Neural progenitor cell (in vitro differentiated cells): Measurements from ENCODE around the gene ZNF497. TPM values are rescaled to one million over a fixed set of nuclear protein-coding genes. Genes with fewer than 3 reads are reported as not detected.

ENCODE experiments used
- DNase-seq: peaks from one replicate; pipeline ENCODE4 v3.0.0-alpha.2; 2016; ENCODE audit warnings: low spot score
- H2AFZ ChIP-seq: fragments of 200-600 bp; sonication (generic); replicated peaks from 2 replicates; pipeline ENCODE4 v1.6.1; 2016; ENCODE audit warnings: antibody characterized with exemption
- H3F3A ChIP-seq: fragments of 200-600 bp; sonication (generic); 2 replicates; pipeline ENCODE4 v1.6.1; 2016; ENCODE audit warnings: antibody characterized with exemption, low read depth
- H3K27ac ChIP-seq: fragments of 200-600 bp; sonication (generic); 2 replicates; pipeline ENCODE4 v1.5.1; 2016; ENCODE audit warnings: mild to moderate bottlenecking
- H3K27me3 ChIP-seq: fragments of 200-600 bp; sonication (generic); 2 replicates; pipeline ENCODE4 v1.6.1; 2016; ENCODE audit warnings: mild to moderate bottlenecking, moderate library complexity
- H3K36me3 ChIP-seq: fragments of 200-600 bp; sonication (generic); 2 replicates; pipeline ENCODE4 v1.5.1; 2016
- H3K4me1 ChIP-seq: fragments of 200-600 bp; sonication (generic); 2 replicates; pipeline ENCODE4 v1.6.1; 2016; ENCODE audit warnings: mixed run types
- H3K4me2 ChIP-seq: fragments of 200-600 bp; sonication (generic); 2 replicates; pipeline ENCODE4 v1.6.1; 2016
- H3K4me3 ChIP-seq: fragments of 200-600 bp; sonication (generic); 2 replicates; pipeline ENCODE4 v1.5.1; 2016
- H3K79me2 ChIP-seq: fragments of 200-600 bp; sonication (generic); 2 replicates; pipeline ENCODE4 v1.6.1; 2016; ENCODE audit warnings: low read depth
- H3K9ac ChIP-seq: fragments of 200-600 bp; sonication (generic); 2 replicates; pipeline ENCODE4 v1.6.1; 2016
- H3K9me3 ChIP-seq: fragments of 200-600 bp; sonication (generic); 2 replicates; pipeline ENCODE4 v1.5.1; 2016; ENCODE audit warnings: low read depth
- H4K20me1 ChIP-seq: fragments of 200-600 bp; sonication (generic); 2 replicates; pipeline ENCODE4 v1.6.1; 2016; ENCODE audit warnings: low read depth
- H3K27ac Mint-ChIP-seq: 3 replicates; pipeline ENCODE4 v1.8.0; 2021; ENCODE audit warnings: mixed read lengths
- H3K27me3 Mint-ChIP-seq: 2 replicates; pipeline ENCODE4 v1.8.0; 2022; ENCODE audit warnings: low read depth, mild to moderate bottlenecking, inconsistent platforms, moderate library complexity, mixed read lengths; ENCODE audit not compliant: insufficient read depth
- H3K36me3 Mint-ChIP-seq: 3 replicates; pipeline ENCODE4 v1.8.0; 2021; ENCODE audit warnings: mixed read lengths
- H3K4me1 Mint-ChIP-seq: 3 replicates; pipeline ENCODE4 v1.8.0; 2021; ENCODE audit warnings: mixed read lengths
- H3K4me3 Mint-ChIP-seq: 3 replicates; pipeline ENCODE4 v1.8.0; 2021; ENCODE audit warnings: mild to moderate bottlenecking, moderate library complexity, mixed read lengths
- H3K9me3 Mint-ChIP-seq: 3 replicates; pipeline ENCODE4 v1.8.0; 2020; ENCODE audit warnings: mixed read lengths
- CTCF ChIP-seq: fragments of 200-600 bp; sonication (generic); IDR thresholded peaks from 2 replicates; pipeline ENCODE4 v1.5.1; 2017; ENCODE audit warnings: antibody characterized with exemption, mild to moderate bottlenecking
- EZH2 ChIP-seq: fragments of 200-600 bp; sonication (generic); IDR thresholded peaks from 2 replicates; pipeline ENCODE4 v1.6.1; 2017; ENCODE audit warnings: antibody characterized with exemption, mild to moderate bottlenecking, moderate library complexity
- EZH2phosphoT487 ChIP-seq: fragments of 200-600 bp; sonication (generic); IDR thresholded peaks from 2 replicates; pipeline ENCODE4 v1.6.1; 2017; ENCODE audit warnings: antibody characterized with exemption
- total RNA-seq: library from RNA; depleted of rRNA; stranded (reverse); fragments of >200 nt; gene quantifications from 2 replicates; pipeline ENCODE4 v1.2.3, GENCODE V29; 2015; ENCODE audit warnings: low replicate concordance

ZNF497 gene
- total RNA-seq, 1 donor from 2014 or later: 3.7 TPM

GRCh38 chr19:58386576-58387337 is 24.2 kb upstream of the ZNF497 start, which contains the start of gene RPS5:
Gene RPS5, plus strand, starts transcription at chr19:58387269. Its CDS starts 869 bp downstream, at chr19:58388138.
- Histone ChIP-seq H3K79me2 (peaks cover 56% of the 10 kb centered on the region), H3F3A (peaks cover 32% of the 10 kb centered on the region), H4K20me1 (peaks cover 10% of the 10 kb centered on the region), H3K27ac (peak within 1 kb of the TSS; percentile 90), H2AFZ (peak within 1 kb of the TSS; percentile 77), H3K9ac (peak within 1 kb of the TSS; percentile 79), H3K27me3 (no peaks in the 10 kb centered on the region), H3K4me1 (peaks cover 16% of the 10 kb centered on the region), H3K4me3 (peak within 1 kb of the TSS; percentile 77), H3K9me3 (no peaks in the 10 kb centered on the region), H3K36me3 (no peaks in the 10 kb centered on the region), H3K4me2 (peak within 1 kb of the TSS; percentile 97)
- TF ChIP-seq CTCF: no peak
- TF ChIP-seq EZH2: no peak
- TF ChIP-seq EZH2phosphoT487: no peak
- Mint-ChIP-seq H3K9me3 (no peaks in the 10 kb centered on the region), H3K4me3 (peak within 1 kb of the TSS; percentile 97), H3K4me1 (peaks cover 33% of the 10 kb centered on the region), H3K27ac (peak within 1 kb of the TSS; percentile 99), H3K36me3 (peaks cover 13% of the 10 kb centered on the region), H3K27me3 (peaks cover 14% of the 10 kb centered on the region)
- DNase-seq: peak; percentile 98

- Mint-ChIP-seq H3K36me3 (peaks cover 12% of the 10 kb centered on the region), H3K9me3 (no peaks in the 10 kb centered on the region), H3K4me1 (peaks cover 35% of the 10 kb centered on the region), H3K4me3 (peak overlapping the region; percentile 97), H3K27ac (peak overlapping the region; percentile 89), H3K27me3 (peaks cover 14% of the 10 kb centered on the region)
- Histone ChIP-seq H3K36me3 (no peaks in the 10 kb centered on the region), H2AFZ (peak overlapping the region; percentile 77), H3K79me2 (peaks cover 49% of the 10 kb centered on the region), H4K20me1 (peaks cover 10% of the 10 kb centered on the region), H3K27me3 (no peaks in the 10 kb centered on the region), H3K4me2 (peak overlapping the region; percentile 97), H3K9me3 (no peaks in the 10 kb centered on the region), H3K9ac (peak overlapping the region; percentile 79), H3K27ac (peak overlapping the region; percentile 90), H3K4me1 (peaks cover 19% of the 10 kb centered on the region), H3F3A (peaks cover 31% of the 10 kb centered on the region), H3K4me3 (peak overlapping the region; percentile 77)
- no peak for TF ChIP-seq CTCF
- no peak for TF ChIP-seq EZH2phosphoT487
- no peak for TF ChIP-seq EZH2
- DNase-seq: no peak
These were observed 23.5 kb upstream of the ZNF497 start for GRCh38 chr19:58385891-58386575.

GRCh38 chr19:58385313-58385890 is 22.9 kb upstream of the ZNF497 start:
- peak overlapping the region; percentile 97 for H3K4me3 Mint-ChIP-seq
- H3K36me3 ChIP-seq: no peaks in the 10 kb centered on the region
- no peaks in the 10 kb centered on the region for H3K9me3 ChIP-seq
- no peak overlapping the region for H2AFZ ChIP-seq
- no peaks in the 10 kb centered on the region for H3K9me3 Mint-ChIP-seq
- DNase-seq: no peak
- H3K79me2 ChIP-seq: peaks cover 42% of the 10 kb centered on the region
- no peak overlapping the region for H3K9ac ChIP-seq
- no peak for TF ChIP-seq EZH2phosphoT487
- no peak for TF ChIP-seq EZH2
- no peak for TF ChIP-seq CTCF
- no peak overlapping the region for H3K27ac ChIP-seq
- H3K4me1 Mint-ChIP-seq: peaks cover 30% of the 10 kb centered on the region
- H3K4me3 ChIP-seq: peak overlapping the region; percentile 77
- peaks cover 26% of the 10 kb centered on the region for H3F3A ChIP-seq
- H3K27me3 Mint-ChIP-seq: peaks cover 14% of the 10 kb centered on the region
- H4K20me1 ChIP-seq: peaks cover 10% of the 10 kb centered on the region
- peak overlapping the region; percentile 97 for H3K4me2 ChIP-seq
- peak overlapping the region; percentile 89 for H3K27ac Mint-ChIP-seq
- H3K36me3 Mint-ChIP-seq: peaks cover 7% of the 10 kb centered on the region
- H3K27me3 ChIP-seq: no peaks in the 10 kb centered on the region
- H3K4me1 ChIP-seq: peaks cover 19% of the 10 kb centered on the region
